ENCODE results near the gene VGLL1.

- no peak for TF ChIP-seq CTCF (IDR thresholded peaks at IDR 0.05; ENCODE audit: low read length)
- TF ChIP-seq EZH2 (optimal IDR thresholded peaks at IDR 0.05; ENCODE audit: low read depth, low read length), result no peak
- TF ChIP-seq EZH2phosphoT487 (IDR thresholded peaks at IDR 0.05; ENCODE audit: low read length), result no peak
These were observed 39.0 kb upstream of the VGLL1 start for GRCh38 chrX:136493011-136493410.
